Thyroid gland (tissue), 4 donors: ENCODE data around the gene LDB2. TPM values are rescaled to one million over a fixed set of nuclear protein-coding genes. Genes with fewer than 3 reads are reported as not detected.

Experiments used
- DNase-seq, 2 donors: peaks; one replicate each; pipeline ENCODE4 v3.0.0-alpha.2; 2019
- H3K27ac ChIP-seq, 3 donors: fragments of 200-600 bp; sonication (generic); 1 replicate in 2 of 3; 2 replicates in 1 of 3; pipeline ENCODE4 v1.5.1; 2016 to 2019; ENCODE audit warnings: mild to moderate bottlenecking in 1 of 3, moderate library complexity in 1 of 3
- H3K27me3 ChIP-seq: fragments of 200-600 bp; sonication (generic); one replicate; pipeline ENCODE4 v1.5.1; 2019
- H3K36me3 ChIP-seq, 2 donors: fragments of 200-600 bp; sonication (generic); one replicate each; pipeline ENCODE4 v1.5.1; 2016 to 2019
- H3K4me1 ChIP-seq, 2 donors: fragments of 200-600 bp; sonication (generic); one replicate each; pipeline ENCODE4 v1.5.1; 2017 to 2019
- H3K4me3 ChIP-seq, 3 donors: fragments of 200-600 bp; sonication (generic); replicated peaks in 1 of 3; 1 replicate in 2 of 3; 2 replicates in 1 of 3; pipeline ENCODE4 v1.5.1; 2016; ENCODE audit warnings: mild to moderate bottlenecking in 1 of 3
- H3K9me3 ChIP-seq: fragments of 200-600 bp; sonication (generic); one replicate; pipeline ENCODE4 v1.5.1; 2017
- CTCF ChIP-seq, 6 experiments: fragments of 200-600 bp in 3 of 6; fragments of 450-650 bp in 3 of 6; sonication (generic) in 3 of 6; IDR thresholded peaks; one replicate each; pipeline ENCODE4 v1.5.1; 2016 to 2019; ENCODE audit warnings: antibody characterized with exemption in 6 of 6, mild to moderate bottlenecking in 2 of 6, inconsistent platforms in 1 of 6, moderate library complexity in 1 of 6
- POLR2A ChIP-seq, 2 donors: fragments of 450-650 bp; IDR thresholded peaks; one replicate each; pipeline ENCODE4 v1.6.1; 2017; ENCODE audit warnings: antibody characterized with exemption in 2 of 2, mild to moderate bottlenecking in 2 of 2, moderate library complexity in 1 of 2
- WGBS, 2 donors: methylation state at CpG; one replicate each; pipeline ENCODE4 v1.1.5; 2017; 5-methylcytosine and 5-hydroxymethylcytosine counted together
- intact Hi-C: fragments of 100-400 bp; cut with DNase I; formaldehyde crosslinking; loops from one replicate; pipeline ENCODE4 v1.15.1; 2023
- total RNA-seq, 4 donors: library from RNA; depleted of rRNA; stranded (reverse); fragments of >200 nt; gene quantifications; one replicate each; pipeline ENCODE4 v1.2.3, GENCODE V29; 2016

Gene LDB2
- total RNA-seq, 4 donors from 2014 or later: 19.9 to 71.5 (median 41.1) TPM

GRCh38 chr4:16667464-16667863, 231.0 kb downstream of the LDB2 start:
- Histone ChIP-seq H3K4me3 (no peak overlapping the region), H3K27ac (no peak overlapping the region), H3K36me3 (no peaks in the 10 kb centered on the region), H3K9me3 (no peaks in the 10 kb centered on the region), H3K27me3 (no peaks in the 10 kb centered on the region), H3K4me1 (peaks cover 6 to 10% of the 10 kb centered on the region in 2 donors)
- 88 to 97% methylated on average over 3 of the region's 3 CpGs for WGBS, 2 donors
- DNase-seq: no peak
- intact Hi-C loops: no loop called here
- TF ChIP-seq CTCF (IDR thresholded peaks at IDR 0.05) (no peak), POLR2A (IDR thresholded peaks at IDR 0.05) (no peak)

- no peak overlapping the region for H3K4me3 ChIP-seq
- H3K27ac ChIP-seq: no peak overlapping the region
- WGBS, 2 donors: 66 to 67% methylated on average over 12 of the region's 12 CpGs
- peak; percentile 17 to 18 for DNase-seq
- TF ChIP-seq CTCF (IDR thresholded peaks at IDR 0.05) (no peak), POLR2A (IDR thresholded peaks at IDR 0.05) (no peak)
- no peaks in the 10 kb centered on the region for H3K36me3 ChIP-seq
- no peaks in the 10 kb centered on the region for H3K9me3 ChIP-seq
- no peaks in the 10 kb centered on the region for H3K27me3 ChIP-seq
- peaks cover 4 to 6% of the 10 kb centered on the region in 2 donors for H3K4me1 ChIP-seq
- intact Hi-C loops: no loop called here
Observed at GRCh38 chr4:16665942-16666551, 232.4 kb downstream of the LDB2 start.

- H3K9me3 ChIP-seq: no peaks in the 10 kb centered on the region
- no peaks in the 10 kb centered on the region for H3K36me3 ChIP-seq
- no peaks in the 10 kb centered on the region for H3K27me3 ChIP-seq
- TF ChIP-seq CTCF (IDR thresholded peaks at IDR 0.05): no peak
- TF ChIP-seq POLR2A (IDR thresholded peaks at IDR 0.05): no peak
- DNase-seq: no peak
- H3K27ac ChIP-seq: no peak overlapping the region
- H3K4me1 ChIP-seq: peaks cover 6 to 11% of the 10 kb centered on the region in 2 donors
- H3K4me3 ChIP-seq: no peak overlapping the region
- intact Hi-C loops: no loop called here
Observed at GRCh38 chr4:16663732-16664131, 234.7 kb downstream of the LDB2 start.

GRCh38 chr4:16663307-16663706, 235.1 kb downstream of the LDB2 start:
- Histone ChIP-seq H3K4me3 (no peak overlapping the region), H3K36me3 (no peaks in the 10 kb centered on the region), H3K4me1 (peaks cover 6 to 13% of the 10 kb centered on the region in 2 donors), H3K27me3 (no peaks in the 10 kb centered on the region), H3K27ac (no peak overlapping the region), H3K9me3 (no peaks in the 10 kb centered on the region)
- TF ChIP-seq CTCF (IDR thresholded peaks at IDR 0.05): no peak
- no peak for TF ChIP-seq POLR2A (IDR thresholded peaks at IDR 0.05)
- 91% methylated on average over 4 of the region's 4 CpGs for WGBS, 2 donors
- no peak for DNase-seq
- intact Hi-C loops: no loop called here

- no peak overlapping the region for H3K4me3 ChIP-seq
- no peaks in the 10 kb centered on the region for H3K27me3 ChIP-seq
- WGBS, 2 donors: 95 to 96% methylated on average over 2 of the region's 2 CpGs
- H3K4me1 ChIP-seq: peaks cover 6 to 13% of the 10 kb centered on the region in 2 donors
- no peak for DNase-seq
- H3K36me3 ChIP-seq: no peaks in the 10 kb centered on the region
- intact Hi-C loops: no loop called here
- H3K9me3 ChIP-seq: no peaks in the 10 kb centered on the region
- no peak overlapping the region for H3K27ac ChIP-seq
- TF ChIP-seq POLR2A (IDR thresholded peaks at IDR 0.05) (no peak), CTCF (IDR thresholded peaks at IDR 0.05) (no peak)
Observed at GRCh38 chr4:16661813-16662212, 236.6 kb downstream of the LDB2 start.
